Forelimb muscle (tissue), 1 donor: ENCODE data around the gene WDR7. TPM values are rescaled to one million over a fixed set of nuclear protein-coding genes. Genes with fewer than 3 reads are reported as not detected.
"Not testable (repeated sequence)": the region's sequence is repeated elsewhere in the genome, so short reads cannot be mapped to it uniquely, and the experiment has no call there.

Source experiments
- DNase-seq: peaks from one replicate; pipeline ENCODE4 v3.0.0-alpha.2; 2013; ENCODE audit warnings: low read depth
- polyA plus RNA-seq: library from polyadenylated mRNA; unstranded; fragments of 120-200 nt; gene quantifications from one replicate; pipeline ENCODE4 v1.2.1, GENCODE V29; 2013; ENCODE audit not compliant: insufficient read length

Gene WDR7
- polyA plus RNA-seq, 1 donor = 8.9 TPM

GRCh38 chr18:56654280-56654679 is 3.1 kb downstream of the WDR7 start:
- DNase-seq = not testable (repeated sequence)

GRCh38 chr18:56658261-56658660 is 7.1 kb downstream of the WDR7 start:
- DNase-seq = no peak

GRCh38 chr18:56659111-56659510 is 8.0 kb downstream of the WDR7 start:
- DNase-seq = no peak

- DNase-seq = no peak
Measured at GRCh38 chr18:56660655-56661054, 9.5 kb downstream of the WDR7 start.

- DNase-seq = no peak
Measured at GRCh38 chr18:56661360-56662062, 10.4 kb downstream of the WDR7 start.

GRCh38 chr18:56662063-56662408 is 10.9 kb downstream of the WDR7 start:
- DNase-seq = no peak

- DNase-seq = no peak
Measured at GRCh38 chr18:56662502-56662901, 11.3 kb downstream of the WDR7 start.

GRCh38 chr18:56662902-56663301 is 11.7 kb downstream of the WDR7 start:
- DNase-seq = no peak

GRCh38 chr18:56672391-56672790 is 21.2 kb downstream of the WDR7 start:
- DNase-seq = no peak

- no peak for DNase-seq
Measured at GRCh38 chr18:56672981-56673380, 21.8 kb downstream of the WDR7 start.

- DNase-seq = no peak
Measured at GRCh38 chr18:56676639-56677038, 25.5 kb downstream of the WDR7 start.

- DNase-seq = no peak
Measured at GRCh38 chr18:56678836-56679565, 27.8 kb downstream of the WDR7 start.

- DNase-seq = no peak
Measured at GRCh38 chr18:56684277-56684676, 33.1 kb downstream of the WDR7 start.

- DNase-seq = no peak
Measured at GRCh38 chr18:56691530-56691929, 40.4 kb downstream of the WDR7 start.

GRCh38 chr18:56696966-56697365 is 45.8 kb downstream of the WDR7 start:
- no peak for DNase-seq

- no peak for DNase-seq
Measured at GRCh38 chr18:56702946-56703345, 51.8 kb downstream of the WDR7 start.

GRCh38 chr18:56709463-56709862 is 58.3 kb downstream of the WDR7 start:
- no peak for DNase-seq

- DNase-seq = no peak
Measured at GRCh38 chr18:56711708-56712445, 60.7 kb downstream of the WDR7 start.

GRCh38 chr18:56712761-56713160 is 61.6 kb downstream of the WDR7 start:
- DNase-seq = no peak

- DNase-seq = no peak
Measured at GRCh38 chr18:56715121-56715520, 64.0 kb downstream of the WDR7 start.

- DNase-seq = no peak
Measured at GRCh38 chr18:56716692-56717146, 65.6 kb downstream of the WDR7 start.

- DNase-seq = no peak
Measured at GRCh38 chr18:56721031-56721430, 69.9 kb downstream of the WDR7 start.

- DNase-seq = no peak
Measured at GRCh38 chr18:56721491-56721890, 70.3 kb downstream of the WDR7 start.
